ENCODE data around the gene PCBP4.
"Not testable (repeated sequence)": the region's sequence is repeated elsewhere in the genome, so short reads cannot be mapped to it uniquely, and the experiment has no call there.

PCBP4 gene

GRCh38 chr3:52001443-52001974 lies 34.3 kb upstream of the PCBP4 start:
- DNase-seq (ENCODE audit: low read depth, low spot score), result peak; percentile 89
- H3K9ac ChIP-seq (ENCODE audit: insufficient read length, low read depth), result peak overlapping the region; percentile 6
- H3K27me3 ChIP-seq (ENCODE audit: insufficient read depth, insufficient read length), result peaks cover 18% of the 10 kb centered on the region
- H3K9me3 ChIP-seq (ENCODE audit: insufficient read depth, low read length), result no peaks in the 10 kb centered on the region
- H3K4me3 ChIP-seq (ENCODE audit: insufficient read length, low read depth), result no peak overlapping the region
- no peaks in the 10 kb centered on the region for H3K36me3 ChIP-seq (ENCODE audit: insufficient read depth, insufficient read length, low read length)
- H3K4me1 ChIP-seq (ENCODE audit: insufficient read depth, insufficient read length), result peaks cover 31% of the 10 kb centered on the region
- no peak for TF ChIP-seq YY1 (IDR thresholded peaks at IDR 0.05; ENCODE audit: insufficient read depth, insufficient read length)
- TF ChIP-seq ZNF274 (IDR thresholded peaks at IDR 0.05; ENCODE audit: low read depth, low read length), result no peak
- TF ChIP-seq SUZ12 (IDR thresholded peaks at IDR 0.05; ENCODE audit: extremely low read depth, insufficient read depth, insufficient read length), result no peak

- Histone ChIP-seq H3K4me3 (ENCODE audit: insufficient read length, low read depth) (no peak overlapping the region), H3K36me3 (ENCODE audit: insufficient read depth, insufficient read length, low read length) (peaks cover 7% of the 10 kb centered on the region), H3K9me3 (ENCODE audit: insufficient read depth, low read length) (no peaks in the 10 kb centered on the region), H3K9ac (ENCODE audit: insufficient read length, low read depth) (no peak overlapping the region), H3K27me3 (ENCODE audit: insufficient read depth, insufficient read length) (peaks cover 18% of the 10 kb centered on the region), H3K4me1 (ENCODE audit: insufficient read depth, insufficient read length) (peaks cover 16% of the 10 kb centered on the region)
- TF ChIP-seq YY1 (IDR thresholded peaks at IDR 0.05; ENCODE audit: insufficient read depth, insufficient read length), result no peak
- no peak for TF ChIP-seq ZNF274 (IDR thresholded peaks at IDR 0.05; ENCODE audit: low read depth, low read length)
- TF ChIP-seq SUZ12 (IDR thresholded peaks at IDR 0.05; ENCODE audit: extremely low read depth, insufficient read depth, insufficient read length), result no peak
- DNase-seq (ENCODE audit: low read depth, low spot score), result no peak
These were observed 32.6 kb upstream of the PCBP4 start for GRCh38 chr3:51999846-52000245.

GRCh38 chr3:51998774-51999173 lies 31.5 kb upstream of the PCBP4 start:
- Histone ChIP-seq H3K4me1 (ENCODE audit: insufficient read depth, insufficient read length) (peaks cover 15% of the 10 kb centered on the region), H3K36me3 (ENCODE audit: insufficient read depth, insufficient read length, low read length) (peaks cover 18% of the 10 kb centered on the region), H3K9me3 (ENCODE audit: insufficient read depth, low read length) (no peaks in the 10 kb centered on the region), H3K9ac (ENCODE audit: insufficient read length, low read depth) (no peak overlapping the region), H3K27me3 (ENCODE audit: insufficient read depth, insufficient read length) (peaks cover 16% of the 10 kb centered on the region), H3K4me3 (ENCODE audit: insufficient read length, low read depth) (no peak overlapping the region)
- DNase-seq (ENCODE audit: low read depth, low spot score), result no peak
- TF ChIP-seq ZNF274 (IDR thresholded peaks at IDR 0.05; ENCODE audit: low read depth, low read length) (no peak), YY1 (IDR thresholded peaks at IDR 0.05; ENCODE audit: insufficient read depth, insufficient read length) (no peak)

DNA sequence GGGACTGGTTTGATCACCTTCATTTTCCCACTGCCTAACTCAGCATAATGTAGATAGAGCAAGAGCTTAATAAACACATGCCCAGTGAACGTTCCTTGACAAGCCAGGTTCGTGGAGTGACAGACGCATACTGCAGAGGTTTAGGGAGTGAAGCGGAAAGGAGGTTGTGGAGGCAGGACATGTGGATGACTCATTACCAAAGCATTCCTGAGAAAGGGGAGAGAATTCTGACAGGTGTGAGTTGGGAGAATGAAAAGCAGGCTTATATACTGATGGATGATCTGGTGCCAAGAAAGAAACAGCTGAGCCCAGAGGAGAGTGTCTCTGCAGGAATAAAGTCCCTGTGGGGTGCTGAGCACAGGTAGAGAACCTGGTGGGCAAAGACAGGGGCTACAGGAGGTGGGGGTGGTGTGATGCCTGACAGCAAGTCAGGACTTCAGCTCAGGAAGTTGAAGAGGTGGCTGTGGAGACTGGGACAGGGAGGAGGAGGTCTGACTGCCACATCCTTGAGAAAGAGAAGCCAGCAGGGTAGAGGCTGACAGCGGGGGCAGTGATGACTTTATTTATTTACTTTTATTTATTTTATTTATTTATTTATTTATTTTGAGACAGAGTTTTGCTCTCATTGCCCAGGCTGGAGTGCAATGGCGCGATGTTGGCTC lies 30.8 kb upstream of the PCBP4 start:
- DNase-seq (ENCODE audit: low read depth, low spot score), result peak; percentile 60
- H3K9me3 ChIP-seq (ENCODE audit: insufficient read depth, low read length), result no peaks in the 10 kb centered on the region
- H3K4me1 ChIP-seq (ENCODE audit: insufficient read depth, insufficient read length), result peaks cover 15% of the 10 kb centered on the region
- H3K27me3 ChIP-seq (ENCODE audit: insufficient read depth, insufficient read length), result peaks cover 10% of the 10 kb centered on the region
- TF ChIP-seq YY1 (IDR thresholded peaks at IDR 0.05; ENCODE audit: insufficient read depth, insufficient read length) (no peak), SUZ12 (IDR thresholded peaks at IDR 0.05; ENCODE audit: extremely low read depth, insufficient read depth, insufficient read length) (no peak)
- peaks cover 24% of the 10 kb centered on the region for H3K36me3 ChIP-seq (ENCODE audit: insufficient read depth, insufficient read length, low read length)
- no peak overlapping the region for H3K9ac ChIP-seq (ENCODE audit: insufficient read length, low read depth)
- H3K4me3 ChIP-seq (ENCODE audit: insufficient read length, low read depth), result no peak overlapping the region

DNA sequence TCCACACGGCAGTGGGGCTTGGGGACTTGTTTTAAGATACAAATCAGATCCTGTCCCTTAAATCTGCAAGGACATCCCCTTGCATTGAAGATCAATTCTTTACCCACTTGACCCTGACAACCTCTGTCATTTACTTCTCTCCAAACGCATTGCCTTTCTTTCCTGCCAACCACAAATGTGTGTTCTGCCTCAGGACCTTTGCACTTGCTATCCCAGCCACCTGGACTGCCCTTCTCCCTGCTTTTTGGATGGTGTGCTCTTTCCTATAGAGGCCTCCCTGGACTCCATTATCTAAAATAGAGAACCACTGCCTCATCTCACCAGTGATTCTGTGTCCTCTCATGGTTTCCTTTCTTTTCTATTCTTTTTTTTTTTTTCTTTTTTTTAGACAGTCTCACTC lies 29.9 kb upstream of the PCBP4 start:
- no peak overlapping the region for H3K4me3 ChIP-seq (ENCODE audit: insufficient read length, low read depth)
- H3K27me3 ChIP-seq (ENCODE audit: insufficient read depth, insufficient read length), result peaks cover 5% of the 10 kb centered on the region
- no peak overlapping the region for H3K9ac ChIP-seq (ENCODE audit: insufficient read length, low read depth)
- DNase-seq (ENCODE audit: low read depth, low spot score), result no peak
- TF ChIP-seq SUZ12 (IDR thresholded peaks at IDR 0.05; ENCODE audit: extremely low read depth, insufficient read depth, insufficient read length) (no peak), YY1 (IDR thresholded peaks at IDR 0.05; ENCODE audit: insufficient read depth, insufficient read length) (no peak), ZNF274 (IDR thresholded peaks at IDR 0.05; ENCODE audit: low read depth, low read length) (no peak)
- peaks cover 13% of the 10 kb centered on the region for H3K4me1 ChIP-seq (ENCODE audit: insufficient read depth, insufficient read length)
- no peaks in the 10 kb centered on the region for H3K9me3 ChIP-seq (ENCODE audit: insufficient read depth, low read length)
- peaks cover 32% of the 10 kb centered on the region for H3K36me3 ChIP-seq (ENCODE audit: insufficient read depth, insufficient read length, low read length)

- peak; percentile 95 for DNase-seq (ENCODE audit: low read depth, low spot score)
- Histone ChIP-seq H3K9ac (ENCODE audit: insufficient read length, low read depth) (peak within 1 kb of the TSS; percentile 99), H3K27me3 (ENCODE audit: insufficient read depth, insufficient read length) (no peaks in the 10 kb centered on the region), H3K4me3 (ENCODE audit: insufficient read length, low read depth) (peak within 1 kb of the TSS; percentile 98), H3K4me1 (ENCODE audit: insufficient read depth, insufficient read length) (peaks cover 12% of the 10 kb centered on the region), H3K36me3 (ENCODE audit: insufficient read depth, insufficient read length, low read length) (peaks cover 43% of the 10 kb centered on the region), H3K9me3 (ENCODE audit: insufficient read depth, low read length) (no peaks in the 10 kb centered on the region)
- no peak for TF ChIP-seq ZNF274 (IDR thresholded peaks at IDR 0.05; ENCODE audit: low read depth, low read length)
- peak; percentile 14 for TF ChIP-seq YY1 (IDR thresholded peaks at IDR 0.05; ENCODE audit: insufficient read depth, insufficient read length)
These were observed 28.3 kb upstream of the PCBP4 start, which contains the start of gene RPL29 for GRCh38 chr3:51995346-51996163. TSS of gene RPL29 (minus strand) at chr3:51995895. CDS start at chr3:51995461, 434 bp downstream.

GRCh38 chr3:51994530-51994929 lies 27.3 kb upstream of the PCBP4 start:
- peak overlapping the region; percentile 98 for H3K4me3 ChIP-seq (ENCODE audit: insufficient read length, low read depth)
- H3K9me3 ChIP-seq (ENCODE audit: insufficient read depth, low read length), result no peaks in the 10 kb centered on the region
- H3K4me1 ChIP-seq (ENCODE audit: insufficient read depth, insufficient read length), result peaks cover 13% of the 10 kb centered on the region
- no peak for DNase-seq (ENCODE audit: low read depth, low spot score)
- peak overlapping the region; percentile 99 for H3K9ac ChIP-seq (ENCODE audit: insufficient read length, low read depth)
- H3K27me3 ChIP-seq (ENCODE audit: insufficient read depth, insufficient read length), result no peaks in the 10 kb centered on the region
- peaks cover 43% of the 10 kb centered on the region for H3K36me3 ChIP-seq (ENCODE audit: insufficient read depth, insufficient read length, low read length)
- TF ChIP-seq SUZ12 (IDR thresholded peaks at IDR 0.05; ENCODE audit: extremely low read depth, insufficient read depth, insufficient read length) (no peak), ZNF274 (IDR thresholded peaks at IDR 0.05; ENCODE audit: low read depth, low read length) (no peak), YY1 (IDR thresholded peaks at IDR 0.05; ENCODE audit: insufficient read depth, insufficient read length) (no peak)

GRCh38 chr3:51993657-51994056 lies 26.4 kb upstream of the PCBP4 start:
- not testable (repeated sequence) for H3K4me3 ChIP-seq (ENCODE audit: insufficient read length, low read depth); H3K9ac ChIP-seq (ENCODE audit: insufficient read length, low read depth); H3K9me3 ChIP-seq (ENCODE audit: insufficient read depth, low read length); DNase-seq (ENCODE audit: low read depth, low spot score); H3K27me3 ChIP-seq (ENCODE audit: insufficient read depth, insufficient read length)
- H3K4me1 ChIP-seq (ENCODE audit: insufficient read depth, insufficient read length), result peaks cover 20% of the 10 kb centered on the region
- H3K36me3 ChIP-seq (ENCODE audit: insufficient read depth, insufficient read length, low read length), result peaks cover 46% of the 10 kb centered on the region
